ENCODE measurements around the gene TSPAN18.

TSPAN18 gene

DNA sequence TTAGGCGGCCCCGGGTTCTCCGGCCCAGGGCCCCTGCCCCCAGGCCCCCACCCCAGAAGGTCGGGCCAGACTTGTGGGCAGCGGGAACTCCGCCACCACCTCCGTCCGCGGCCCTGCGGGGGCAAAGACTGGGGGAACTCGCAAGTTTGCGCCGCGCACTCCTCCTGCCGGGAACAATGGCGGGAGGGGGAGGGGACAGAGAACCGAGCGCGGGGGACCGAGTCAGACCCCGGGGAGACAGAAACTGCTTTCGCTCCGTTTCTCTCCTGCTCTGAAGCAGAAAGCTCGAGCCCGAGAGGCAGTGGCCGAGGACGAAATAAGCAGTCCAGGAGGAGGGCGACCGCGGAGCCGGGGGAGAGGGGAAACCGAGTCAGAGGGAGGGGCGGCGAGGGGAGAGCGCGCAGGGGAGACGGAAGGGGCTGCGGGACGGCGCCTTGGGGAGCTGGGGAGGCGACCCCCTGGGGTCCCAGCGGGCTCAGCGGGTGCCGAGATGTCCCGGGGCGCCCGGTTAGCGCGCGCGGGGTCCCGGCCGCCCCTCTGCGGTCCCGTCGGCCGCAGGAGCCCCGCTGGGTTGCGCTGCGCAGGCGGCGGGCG lies 223.4 kb downstream of the TSPAN18 start:
- DNase-seq = peak in 1 of 2 experiments; percentile 33

DNA sequence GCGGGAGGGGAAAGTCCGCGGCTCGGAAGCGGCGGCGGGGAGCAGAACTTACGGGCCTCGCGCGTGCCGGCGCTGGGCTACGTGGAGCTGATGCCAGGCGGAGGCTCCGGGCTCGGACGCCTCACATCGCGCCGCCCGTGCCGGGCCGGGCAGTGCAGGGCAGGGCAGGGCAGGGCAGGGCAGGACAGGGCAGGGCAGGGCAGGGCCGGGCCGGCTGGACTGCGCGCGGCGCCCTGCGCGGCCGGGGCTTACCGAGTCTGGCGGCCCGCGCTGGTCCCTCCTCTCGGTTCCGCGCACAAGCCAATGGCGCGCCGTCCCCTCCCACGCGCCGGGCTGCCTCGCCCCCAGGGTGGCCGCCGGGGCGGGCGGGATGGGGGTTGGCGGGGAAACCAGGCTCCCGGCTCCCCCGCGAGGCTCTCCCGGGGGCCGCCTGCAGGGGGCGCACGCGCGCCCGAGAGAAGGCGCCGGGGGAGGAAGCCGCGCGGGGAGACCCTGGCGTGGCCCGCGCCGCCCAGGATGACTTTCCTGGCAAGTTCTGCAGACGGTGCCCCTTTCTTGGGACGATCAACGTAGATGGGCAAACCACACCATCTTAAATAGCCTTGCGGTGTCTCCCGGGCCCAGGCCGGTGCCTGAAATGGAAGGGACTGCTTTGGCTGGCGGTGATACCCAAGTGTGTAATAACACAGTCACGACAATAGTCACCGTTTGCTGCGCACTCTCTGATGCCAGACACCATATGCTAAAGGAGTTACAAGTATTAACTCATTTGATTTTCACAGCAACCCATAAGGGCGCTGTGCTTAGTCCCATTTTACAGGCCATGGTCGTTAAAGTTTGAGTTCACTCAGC lies 224.1 kb downstream of the TSPAN18 start, which contains the start of gene TP53I11:
TP53I11 (minus strand) TSS at position 259 of the 852 bp plus-strand sequence. CDS start 12,548 bp downstream, outside the sequence.
- peak; percentile 69 to 76 for DNase-seq

DNA sequence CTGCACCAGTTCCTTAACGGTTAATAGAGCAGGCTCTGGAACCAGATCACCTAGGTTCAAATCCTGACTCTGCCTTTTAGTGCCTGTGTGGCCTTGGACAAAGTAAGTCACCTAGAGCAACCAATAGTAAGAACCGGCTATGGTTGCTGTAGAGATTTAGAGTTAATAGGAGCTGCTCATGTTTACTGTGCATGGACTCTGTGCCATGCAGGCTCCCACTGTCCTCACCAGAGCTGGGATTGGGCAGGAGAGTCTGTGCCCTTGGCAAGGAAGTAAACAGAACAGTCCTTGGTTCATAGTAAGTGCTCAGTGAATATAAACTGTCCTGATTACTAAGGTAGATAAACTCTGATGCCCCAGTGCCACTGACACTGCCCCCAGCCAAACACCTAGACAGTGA lies 225.3 kb downstream of the TSPAN18 start:
- DNase-seq = no peak

DNA sequence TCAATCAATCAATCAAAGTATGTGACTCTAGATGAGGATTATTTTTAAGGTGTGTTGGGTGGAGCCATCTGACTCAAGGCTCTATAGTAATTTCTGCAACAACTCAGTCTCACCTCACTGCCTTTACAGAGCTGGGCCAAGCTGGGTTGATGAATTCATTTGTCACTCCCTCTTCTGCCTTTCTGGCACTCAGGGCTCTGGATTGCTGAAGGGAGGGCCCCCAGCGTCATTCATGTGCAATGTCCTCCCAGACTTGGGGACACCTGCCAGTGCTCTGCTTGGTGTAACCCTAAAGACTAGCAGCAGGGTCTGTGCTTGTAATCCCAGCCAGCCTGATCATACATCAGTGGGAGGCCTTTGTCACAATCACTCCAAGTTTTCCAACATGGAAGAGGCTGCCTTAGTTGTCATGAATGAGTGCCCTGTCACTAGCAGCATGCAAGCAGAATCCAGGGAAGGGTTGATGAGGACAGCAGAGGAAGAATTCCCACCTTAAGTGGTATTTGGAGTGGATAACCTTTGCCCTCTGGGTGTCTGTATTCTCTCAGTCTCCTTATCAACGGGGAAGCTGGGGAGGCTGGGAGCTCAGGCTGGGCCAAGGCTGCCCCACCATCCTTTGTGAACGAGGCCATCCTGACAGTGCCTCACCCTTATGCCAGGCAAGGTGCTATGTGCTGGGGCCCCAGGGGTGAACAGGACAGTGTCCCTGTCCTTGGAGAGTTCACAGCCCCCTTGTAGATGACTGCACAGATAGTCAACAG lies 225.9 kb downstream of the TSPAN18 start:
- no peak for DNase-seq

DNA sequence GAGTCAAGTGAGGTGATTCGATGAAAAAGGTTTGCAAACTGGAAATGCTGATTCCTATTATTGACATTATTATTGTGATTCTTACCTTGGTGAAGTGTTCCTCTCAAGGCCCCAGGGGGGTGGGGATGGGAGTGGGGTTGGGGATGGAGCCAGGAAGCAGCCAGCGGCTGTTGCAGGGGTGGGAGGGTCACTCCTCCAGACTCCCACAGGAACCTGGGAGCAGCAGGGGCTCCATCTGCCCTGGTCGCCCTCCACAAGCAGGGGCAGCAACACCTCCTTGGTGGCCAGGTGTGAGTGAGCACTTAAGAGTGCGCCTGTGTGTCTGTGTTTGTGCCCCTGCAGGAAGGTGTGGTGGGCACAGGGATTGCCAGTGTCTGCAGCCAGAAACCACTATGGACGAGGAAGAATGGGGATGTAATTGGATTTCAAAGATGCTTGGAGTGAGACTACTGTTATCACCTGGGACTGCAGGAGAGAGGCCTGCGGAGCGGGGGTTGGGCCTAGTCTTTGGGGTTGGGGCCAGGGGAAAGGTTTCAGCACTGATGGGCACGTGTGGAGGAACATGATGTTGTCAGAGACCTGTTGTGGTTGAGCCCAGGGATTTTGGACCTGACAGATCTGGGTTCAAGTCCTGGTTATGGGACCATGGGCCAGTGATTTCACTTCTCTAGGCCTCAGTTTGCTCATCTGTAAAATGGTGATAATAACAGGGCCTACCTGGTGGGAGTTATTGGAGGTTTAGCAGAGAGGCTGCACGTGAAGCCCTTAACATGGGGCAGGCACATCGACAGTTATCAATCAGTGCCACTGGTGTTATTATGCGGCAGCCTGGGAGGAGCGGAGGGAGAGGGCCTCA lies 227.5 kb downstream of the TSPAN18 start:
- DNase-seq = no peak

DNA sequence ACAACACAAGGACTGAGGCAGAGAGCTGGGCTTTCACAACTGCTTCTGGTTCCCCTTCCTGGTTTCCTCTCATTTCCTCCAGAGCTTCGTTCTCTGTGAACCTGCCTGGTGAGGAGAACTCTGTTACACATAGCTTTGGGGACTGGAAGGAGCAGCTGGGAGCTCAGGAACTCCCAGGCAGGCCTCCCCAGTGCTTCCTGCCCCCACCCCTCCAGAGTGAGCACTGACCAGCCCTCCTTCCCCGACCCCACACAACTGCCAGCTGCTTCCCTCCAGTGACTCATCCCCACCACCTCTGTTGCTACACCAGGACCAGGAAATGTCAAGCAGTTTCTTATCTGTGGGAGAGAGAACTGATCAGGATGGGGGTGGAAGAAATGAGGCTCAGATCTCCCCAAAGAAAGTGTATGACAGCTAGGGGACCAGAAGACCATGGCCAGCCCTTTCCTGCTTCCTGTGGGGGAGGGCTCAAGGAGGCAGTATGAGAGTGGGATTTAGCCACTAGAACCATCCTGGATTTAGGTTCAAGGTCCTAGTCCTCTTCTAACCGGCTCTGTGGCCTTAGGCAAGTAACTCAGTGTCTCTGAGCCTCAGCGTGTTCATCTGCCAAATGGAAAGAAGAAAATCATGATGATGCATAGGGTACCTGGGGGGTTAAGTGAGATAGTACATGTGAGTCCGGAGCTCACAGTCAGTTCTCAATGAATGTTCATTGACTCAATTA lies 228.4 kb downstream of the TSPAN18 start:
- DNase-seq = no peak

DNA sequence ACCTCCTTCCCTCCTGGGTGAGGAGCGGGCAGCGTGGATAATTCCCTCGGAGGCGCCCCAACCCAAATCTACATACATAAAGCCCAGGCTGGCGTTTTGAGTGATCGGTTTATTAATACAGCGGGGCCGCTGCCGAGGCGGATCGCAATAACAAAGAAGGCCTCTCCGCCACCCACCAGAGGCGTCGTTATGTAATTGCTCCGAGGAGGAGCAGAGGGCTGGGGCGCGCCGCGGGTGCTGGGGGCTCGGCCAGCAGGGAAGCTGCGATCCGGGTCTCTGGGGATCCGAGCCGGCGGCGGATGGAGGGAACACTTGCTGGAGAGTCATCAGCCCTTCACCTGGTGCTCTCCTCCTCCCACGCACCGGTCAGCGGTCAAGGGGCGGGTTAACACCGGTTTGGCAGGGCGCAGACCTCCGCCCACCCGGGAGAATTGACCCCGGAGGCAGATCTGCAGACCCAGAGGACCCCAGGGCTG lies 230.3 kb downstream of the TSPAN18 start:
- no peak for DNase-seq

DNA sequence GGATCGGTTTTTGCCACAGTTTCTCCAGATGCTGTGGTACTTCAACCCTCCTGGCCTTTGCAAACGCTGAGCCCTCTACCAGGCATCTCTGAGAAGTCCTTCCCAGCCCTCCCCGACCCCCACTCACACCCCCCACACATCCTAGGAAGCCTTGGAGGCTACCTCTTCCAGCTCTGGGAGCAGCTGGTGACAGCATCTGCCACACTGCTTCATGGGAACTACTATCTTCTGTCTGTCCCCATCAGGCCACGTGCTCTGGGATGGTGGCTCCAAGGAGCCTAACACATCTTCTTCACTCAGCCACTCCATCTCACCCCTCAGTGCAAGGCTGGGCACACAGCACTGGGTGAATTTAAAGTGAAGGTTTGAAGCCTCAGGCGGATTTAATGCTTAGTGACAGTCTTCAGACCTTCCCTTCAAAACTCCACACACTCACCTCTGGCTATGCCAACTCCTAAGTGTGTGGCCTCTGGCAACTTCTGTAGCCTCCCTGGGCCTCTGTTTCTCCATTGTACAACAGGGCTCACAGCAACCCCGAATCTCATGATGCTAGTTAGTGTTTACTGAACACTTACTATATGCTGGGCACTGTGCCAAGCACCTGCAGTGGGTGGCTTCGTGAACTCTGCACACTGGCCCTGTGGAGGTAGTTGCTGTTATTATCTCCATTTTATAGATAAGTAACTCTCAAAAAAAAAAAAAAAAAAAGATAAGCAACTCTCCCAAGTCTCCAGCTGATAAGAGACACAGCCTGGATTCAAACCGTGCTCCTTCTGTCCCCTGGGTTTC lies 231.2 kb downstream of the TSPAN18 start:
- DNase-seq = no peak

DNA sequence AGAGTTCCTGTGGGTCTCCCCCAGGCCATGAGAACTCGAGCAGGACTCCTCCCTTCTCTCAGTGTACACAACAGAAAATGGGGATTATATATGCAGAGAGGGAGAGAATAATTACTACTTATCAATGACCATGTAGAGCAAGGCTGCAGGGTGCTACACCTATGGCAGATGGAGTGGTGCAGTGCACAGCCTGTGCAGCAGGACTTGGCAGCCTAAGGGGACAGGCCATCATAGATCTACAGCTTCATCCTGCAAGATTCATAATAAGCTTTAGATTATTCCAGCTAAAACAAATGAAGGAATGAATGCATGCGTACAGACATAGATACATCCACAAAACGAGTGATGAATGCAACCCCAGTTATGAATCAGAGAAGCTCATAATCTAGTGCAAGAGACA lies 232.3 kb downstream of the TSPAN18 start:
- DNase-seq = no peak

DNA sequence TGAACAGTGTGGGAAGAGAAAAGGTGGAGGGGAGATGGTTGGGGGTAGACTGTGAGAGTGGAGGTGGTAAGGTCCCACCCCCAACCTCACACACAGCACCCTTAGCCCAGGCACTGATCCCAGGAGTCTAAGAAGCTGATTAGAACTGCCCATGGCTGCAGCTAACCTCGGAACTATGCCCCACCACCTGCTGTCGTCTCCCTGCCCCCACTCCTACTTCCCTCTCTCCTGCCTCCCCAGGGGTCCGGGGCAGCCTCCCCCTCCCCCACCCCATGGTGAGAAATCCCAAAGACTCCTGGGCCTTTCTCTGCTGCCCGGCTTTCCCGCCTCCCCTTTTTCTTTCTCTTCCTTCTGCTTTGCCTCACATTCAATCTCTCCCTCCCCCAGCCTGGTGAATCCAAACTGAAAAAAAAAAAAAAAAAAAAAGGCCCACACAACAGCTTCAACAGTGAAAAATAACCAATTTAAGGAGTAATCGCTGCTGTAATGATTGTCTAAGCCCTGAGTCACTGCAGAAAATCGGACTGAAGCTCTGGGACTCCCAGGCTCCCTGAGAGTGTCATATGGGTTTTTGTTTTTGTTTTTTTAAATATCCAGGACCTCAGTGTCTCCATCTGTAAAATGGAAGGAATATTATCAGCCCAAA lies 233.6 kb downstream of the TSPAN18 start:
- DNase-seq = no peak

DNA sequence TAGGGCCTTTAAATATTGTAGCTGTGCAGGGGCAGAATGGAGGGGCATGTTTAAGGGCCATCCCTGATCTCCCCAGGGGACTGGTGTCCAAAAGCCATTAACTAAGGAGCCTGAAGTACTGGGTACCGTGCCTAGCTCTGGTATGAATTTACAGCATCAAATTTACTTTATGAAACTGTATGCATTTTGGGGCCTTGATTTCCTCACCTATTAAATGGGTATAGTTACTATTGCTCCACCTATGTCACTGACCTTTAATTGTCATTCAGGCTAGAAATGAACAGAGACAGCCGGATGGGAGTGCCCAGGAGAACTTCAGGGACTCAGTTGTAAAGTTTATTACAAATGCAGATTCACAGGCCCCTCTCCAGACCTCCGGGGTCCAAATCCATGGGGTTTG lies 235.7 kb downstream of the TSPAN18 start:
- DNase-seq = no peak

DNA sequence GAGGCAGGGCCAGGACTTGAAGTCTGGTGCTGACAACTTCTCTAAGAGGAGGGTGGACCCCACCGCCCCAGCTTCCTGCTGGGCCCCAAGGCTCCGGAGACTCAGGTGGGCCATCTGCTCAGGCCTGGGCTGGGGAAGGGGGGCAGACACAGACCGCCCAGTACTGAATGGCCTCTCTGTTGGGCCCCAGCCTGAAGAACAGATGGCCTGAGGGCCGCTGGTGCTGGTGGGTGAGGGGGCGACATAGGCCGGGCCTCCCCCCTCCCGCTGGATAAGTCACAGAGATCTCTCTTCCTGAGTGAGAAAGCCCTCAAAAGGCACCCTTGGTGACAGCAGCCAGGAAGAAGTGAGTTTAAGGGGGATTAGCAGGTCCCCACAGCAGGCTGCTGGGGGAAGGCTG lies 236.4 kb downstream of the TSPAN18 start:
- DNase-seq = no peak

DNA sequence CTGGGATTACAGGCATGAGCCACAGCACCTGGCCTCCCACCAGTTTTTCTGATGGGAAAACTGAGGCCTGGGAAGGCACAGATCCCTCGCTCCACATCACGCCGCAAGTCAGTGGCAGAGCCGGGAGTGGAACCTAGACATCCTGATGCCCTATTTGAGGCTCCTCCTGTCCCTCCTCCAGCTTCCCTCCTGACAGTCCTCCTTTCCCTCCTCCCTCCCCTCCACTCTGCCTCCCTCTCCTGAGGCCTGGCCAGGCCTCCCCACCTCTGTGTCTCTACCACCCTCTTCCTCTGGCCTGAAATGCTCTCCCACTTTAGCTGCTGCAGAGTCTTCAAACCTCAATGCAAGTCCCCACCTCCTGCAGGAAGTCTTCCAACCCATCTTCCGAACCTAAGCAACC lies 237.2 kb downstream of the TSPAN18 start:
- no peak for DNase-seq

DNA sequence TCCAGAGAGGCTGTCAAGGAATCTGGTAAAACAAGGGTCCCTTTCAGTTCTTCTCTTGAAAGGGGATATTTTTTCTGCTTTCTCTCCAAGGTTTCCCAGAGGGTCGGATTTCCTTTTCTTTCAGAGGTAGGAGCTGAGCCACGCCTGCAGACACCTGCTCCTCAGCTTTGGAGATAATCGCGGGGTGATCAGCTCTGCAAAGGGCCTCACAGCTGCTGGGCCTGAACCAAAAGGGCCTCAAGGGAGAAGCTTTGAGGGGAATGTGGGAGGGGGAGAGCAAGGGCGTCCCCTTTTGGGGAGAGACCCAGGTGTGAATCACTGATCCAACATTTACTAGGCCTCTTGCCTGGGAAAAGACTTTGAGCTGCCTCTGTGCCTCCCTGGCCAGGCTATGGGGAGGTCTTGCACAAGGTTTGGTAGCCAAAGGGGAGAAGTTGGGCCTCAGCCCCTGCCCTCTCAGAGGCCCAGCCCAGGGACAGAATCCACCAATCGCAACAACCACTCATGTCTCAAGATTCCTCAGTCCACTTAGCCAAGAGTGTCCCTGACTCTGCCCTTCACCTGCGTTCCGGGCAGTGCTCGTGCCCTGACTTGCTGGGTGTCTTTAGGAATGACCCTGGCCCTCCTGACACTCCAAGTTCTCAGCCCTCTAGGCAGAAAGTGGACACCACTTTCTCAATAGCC lies 237.9 kb downstream of the TSPAN18 start:
- DNase-seq = no peak

DNA sequence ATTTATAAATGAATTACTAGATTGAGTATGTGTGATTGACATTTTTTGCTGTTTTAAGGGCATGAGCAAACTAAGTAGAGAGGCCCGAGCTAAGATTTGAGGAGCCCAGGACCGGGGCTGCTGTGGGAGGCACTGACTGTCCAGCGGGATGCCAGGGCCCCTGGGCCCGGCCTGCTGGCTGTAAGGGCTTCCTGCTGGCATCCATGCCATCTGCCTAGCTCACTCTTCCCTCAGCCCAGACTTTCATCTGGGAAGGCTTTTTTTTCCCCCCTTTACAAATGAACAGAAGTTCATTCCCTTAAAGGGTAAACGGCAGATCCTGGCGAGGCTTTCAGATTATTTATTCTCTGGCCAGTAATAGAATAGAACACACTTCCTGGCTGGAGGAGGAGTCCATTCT lies 239.9 kb downstream of the TSPAN18 start:
- no peak for DNase-seq

DNA sequence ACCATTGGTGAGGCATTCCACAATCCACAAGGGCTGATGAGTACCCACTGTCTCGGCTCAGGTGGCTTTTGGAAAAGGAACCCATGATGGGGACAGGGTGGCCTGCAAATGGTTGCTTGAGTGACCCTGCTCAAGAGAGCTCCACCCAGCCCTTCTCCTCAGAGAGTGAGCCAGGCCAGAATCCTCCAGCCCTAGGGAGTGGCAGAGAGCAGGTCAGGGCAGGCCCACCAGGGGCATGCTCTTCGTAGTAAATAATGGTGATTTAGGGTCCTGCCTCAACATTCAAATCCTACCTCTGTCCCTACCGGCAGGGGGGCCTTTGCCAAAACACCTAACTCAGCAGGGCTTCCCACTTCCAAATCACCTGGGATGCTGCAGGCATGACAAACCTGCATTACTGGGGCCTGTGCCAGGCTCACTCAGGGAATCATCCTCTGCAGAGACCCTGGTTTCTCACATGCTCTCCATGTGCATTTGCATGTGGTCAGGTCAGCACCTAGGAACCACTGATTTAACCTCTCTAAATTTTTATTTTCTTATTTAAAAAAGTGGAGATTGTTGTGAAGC lies 241.3 kb downstream of the TSPAN18 start:
- no peak for DNase-seq

DNA sequence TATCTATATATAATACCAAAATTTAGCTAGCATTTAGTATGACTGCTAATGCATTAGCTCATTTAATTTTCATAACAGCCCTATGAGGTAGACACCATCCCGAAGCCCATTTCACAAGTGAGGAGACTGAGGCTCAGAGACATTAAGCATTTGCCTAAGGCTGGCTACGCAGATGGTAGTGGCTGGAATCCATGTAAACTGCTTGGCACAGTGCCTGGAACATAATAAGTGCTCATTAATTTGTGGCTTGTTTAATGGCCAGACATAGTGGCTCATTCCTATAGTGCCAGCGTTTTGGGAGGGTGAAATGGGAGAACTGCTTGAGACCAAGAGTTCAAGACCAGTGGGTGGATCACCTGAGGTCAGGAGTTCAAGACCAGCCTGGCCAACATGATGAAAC lies 241.7 kb downstream of the TSPAN18 start:
- no peak for DNase-seq

DNA sequence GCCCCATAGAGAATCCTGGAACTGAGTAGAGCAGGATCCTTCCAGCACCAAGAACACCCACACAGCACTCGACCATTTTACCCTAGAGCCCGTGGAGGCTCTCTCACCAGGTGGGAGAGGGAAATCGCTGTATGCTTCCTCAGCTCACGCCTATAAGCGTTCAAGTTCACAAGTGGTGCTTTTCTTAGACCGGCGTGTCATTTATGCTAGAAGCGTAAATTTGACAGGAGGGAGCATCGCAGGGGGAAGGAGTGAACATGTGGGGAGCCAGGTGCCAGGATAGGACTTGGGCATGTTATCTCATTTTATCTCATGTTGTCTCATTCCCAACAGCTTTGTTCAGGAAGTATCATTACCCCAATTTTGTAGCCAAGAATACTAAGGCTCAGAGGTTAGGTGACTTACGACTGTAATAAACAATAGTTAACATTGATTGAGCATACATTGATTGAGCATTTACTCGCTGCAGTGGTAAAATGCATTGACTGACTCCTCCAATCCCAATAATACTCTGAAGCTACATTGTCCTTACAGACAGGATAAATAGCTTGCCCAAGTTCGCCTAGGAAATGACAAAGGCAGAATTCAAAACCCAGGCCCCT lies 243.0 kb downstream of the TSPAN18 start:
- DNase-seq = no peak

DNA sequence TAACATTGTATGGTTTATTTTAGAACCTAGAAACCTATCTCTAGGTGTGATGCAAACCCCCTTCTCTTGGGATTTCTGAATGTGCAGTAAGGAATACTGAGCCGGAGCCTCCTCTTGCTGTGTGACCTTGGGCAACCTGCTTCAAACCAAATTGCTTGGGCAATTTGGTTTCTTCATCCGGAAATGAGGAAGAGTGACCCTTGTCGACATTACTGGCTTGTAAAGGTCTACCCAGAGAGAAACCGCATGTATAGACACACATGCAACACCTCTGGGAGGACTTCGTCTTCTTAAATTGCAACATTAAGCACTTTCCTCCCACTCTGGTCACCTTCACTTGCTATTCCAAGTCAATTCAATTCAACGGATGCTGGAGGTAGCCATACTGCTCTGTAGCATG lies 243.5 kb downstream of the TSPAN18 start:
- DNase-seq = no peak

Measured in stimulated activated CD4-positive, alpha-beta T cell treated with anti-CD3 and anti-CD28 coated beads, Interleukin-4, amount 100 ng/mL, for 4 hours (primary cell).